ENCODE measurements around the gene TNFRSF21.

TNFRSF21 gene

DNA sequence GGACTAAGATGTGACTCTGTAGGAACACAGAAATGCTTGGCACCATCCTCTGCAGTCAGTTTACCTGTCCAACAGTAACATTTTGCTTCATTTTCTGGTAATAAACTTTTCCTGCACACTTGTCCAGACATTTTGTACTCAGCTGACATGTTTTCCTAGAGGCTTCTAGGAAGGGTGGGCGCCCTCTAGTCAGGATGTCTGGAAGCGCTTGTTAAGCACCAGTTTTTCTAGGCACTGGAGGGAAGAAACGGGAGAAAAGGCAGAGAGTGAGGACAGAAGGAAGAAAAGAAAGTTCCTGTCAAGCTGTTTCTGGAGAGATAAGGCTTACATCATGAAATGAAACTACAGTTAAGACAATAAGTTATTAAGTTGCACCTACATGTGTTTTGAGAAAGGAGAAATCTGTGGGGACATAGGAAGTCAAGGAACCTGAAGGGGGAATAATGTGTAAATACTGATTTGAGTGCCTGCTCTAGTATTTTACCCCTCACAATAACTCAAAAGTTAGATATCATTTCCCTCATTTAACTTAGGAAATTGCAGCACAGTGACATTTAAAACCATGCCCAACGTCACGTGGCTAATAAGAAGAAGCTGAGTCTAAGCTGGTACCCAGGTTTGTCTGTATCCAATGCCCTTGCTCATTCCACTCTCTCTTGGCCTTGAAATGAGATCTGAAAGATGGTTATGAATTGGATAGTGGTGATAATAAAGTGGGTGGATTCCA is 42.7 kb upstream of the TNFRSF21 start:
- DNase-seq (ENCODE audit: low spot score) = no peak
- in situ Hi-C loops (cut with MboI; ENCODE audit: low pct_unique_long_range_greater_than_20kb, low sequenced_read_pairs, unreplicated experiment) = no loop called here

DNA sequence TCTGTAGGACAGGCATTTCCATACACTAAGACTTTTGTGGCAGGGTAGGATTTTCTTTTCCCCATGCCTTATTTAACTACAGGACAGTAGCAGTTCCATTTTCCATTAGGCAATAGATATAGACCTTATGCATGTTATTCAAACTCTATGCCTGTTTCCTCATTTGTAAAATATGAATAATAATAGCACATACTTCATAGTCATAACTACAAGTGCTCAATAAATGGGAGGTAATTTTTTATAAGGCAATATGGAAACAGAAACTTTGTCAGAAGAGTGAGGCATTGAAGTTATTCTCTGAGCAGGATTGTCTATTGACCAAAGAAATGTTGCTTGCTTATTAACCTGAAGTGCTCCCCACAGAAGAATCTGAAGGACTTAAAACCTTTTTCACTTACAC is 41.9 kb upstream of the TNFRSF21 start:
- in situ Hi-C loops (cut with MboI; ENCODE audit: low pct_unique_long_range_greater_than_20kb, low sequenced_read_pairs, unreplicated experiment) = no loop called here
- DNase-seq (ENCODE audit: low spot score) = no peak
- TF ChIP-seq, protein P1, sequence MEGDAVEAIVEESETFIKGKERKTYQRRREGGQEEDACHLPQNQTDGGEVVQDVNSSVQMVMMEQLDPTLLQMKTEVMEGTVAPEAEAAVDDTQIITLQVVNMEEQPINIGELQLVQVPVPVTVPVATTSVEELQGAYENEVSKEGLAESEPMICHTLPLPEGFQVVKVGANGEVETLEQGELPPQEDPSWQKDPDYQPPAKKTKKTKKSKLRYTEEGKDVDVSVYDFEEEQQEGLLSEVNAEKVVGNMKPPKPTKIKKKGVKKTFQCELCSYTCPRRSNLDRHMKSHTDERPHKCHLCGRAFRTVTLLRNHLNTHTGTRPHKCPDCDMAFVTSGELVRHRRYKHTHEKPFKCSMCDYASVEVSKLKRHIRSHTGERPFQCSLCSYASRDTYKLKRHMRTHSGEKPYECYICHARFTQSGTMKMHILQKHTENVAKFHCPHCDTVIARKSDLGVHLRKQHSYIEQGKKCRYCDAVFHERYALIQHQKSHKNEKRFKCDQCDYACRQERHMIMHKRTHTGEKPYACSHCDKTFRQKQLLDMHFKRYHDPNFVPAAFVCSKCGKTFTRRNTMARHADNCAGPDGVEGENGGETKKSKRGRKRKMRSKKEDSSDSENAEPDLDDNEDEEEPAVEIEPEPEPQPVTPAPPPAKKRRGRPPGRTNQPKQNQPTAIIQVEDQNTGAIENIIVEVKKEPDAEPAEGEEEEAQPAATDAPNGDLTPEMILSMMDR (IDR thresholded peaks at IDR 0.05; ENCODE audit: extremely low read depth, insufficient read depth, missing control alignments) = no peak

More for the DNA sequence above, 42.7 kb upstream of the TNFRSF21 start:
- TF ChIP-seq, protein P1 (IDR thresholded peaks at IDR 0.05; ENCODE audit: extremely low read depth, insufficient read depth, missing control alignments) = no peak

DNA sequence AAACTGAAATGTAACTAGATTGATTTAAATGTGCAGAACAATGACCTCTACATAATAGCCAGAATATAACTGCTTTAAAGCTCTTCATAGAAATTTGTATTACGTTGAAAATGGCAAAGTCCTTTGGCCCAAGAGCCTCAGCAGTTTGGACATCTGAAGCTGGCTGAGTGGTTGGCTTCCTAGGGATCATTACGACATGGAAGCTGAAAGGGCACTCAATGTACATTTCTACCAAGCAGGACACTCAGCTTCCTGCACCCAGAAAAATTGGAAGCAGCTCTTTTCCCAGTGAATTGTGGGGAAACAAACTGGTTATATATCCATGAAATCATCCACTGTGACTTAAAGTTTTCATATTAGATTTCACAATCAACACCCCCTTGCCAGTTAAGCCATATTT is 40.2 kb upstream of the TNFRSF21 start:
- DNase-seq (ENCODE audit: low spot score) = no peak
- TF ChIP-seq, protein P1 (IDR thresholded peaks at IDR 0.05; ENCODE audit: extremely low read depth, insufficient read depth, missing control alignments) = no peak
- in situ Hi-C loops (cut with MboI; ENCODE audit: low pct_unique_long_range_greater_than_20kb, low sequenced_read_pairs, unreplicated experiment) = no loop called here

DNA sequence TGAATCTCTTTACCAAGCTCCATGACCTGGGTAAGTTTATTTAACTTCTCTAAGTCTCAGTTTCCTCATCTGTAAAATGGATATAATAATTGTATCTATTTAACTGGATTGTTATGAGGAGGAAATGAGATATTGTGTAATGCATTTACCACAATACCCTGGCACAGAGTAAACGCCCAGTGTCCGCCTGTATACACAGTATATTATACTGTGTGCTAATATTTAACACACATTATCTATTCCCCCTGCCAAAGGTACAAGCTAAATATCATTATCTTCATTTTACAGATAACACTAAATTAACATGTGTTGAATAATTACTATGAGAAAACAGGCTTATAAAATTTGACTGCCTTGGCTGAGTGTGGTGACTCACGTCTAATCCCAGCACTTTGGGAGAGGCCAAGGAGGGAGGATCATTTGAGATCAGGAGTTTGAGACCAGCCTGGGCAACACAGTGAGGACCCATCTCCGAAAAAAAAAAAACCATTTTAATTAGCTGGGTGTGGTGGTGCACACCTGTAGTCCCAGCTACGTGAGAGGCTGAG is 38.7 kb upstream of the TNFRSF21 start:
- TF ChIP-seq, protein P1 (IDR thresholded peaks at IDR 0.05; ENCODE audit: extremely low read depth, insufficient read depth, missing control alignments) = no peak

DNA sequence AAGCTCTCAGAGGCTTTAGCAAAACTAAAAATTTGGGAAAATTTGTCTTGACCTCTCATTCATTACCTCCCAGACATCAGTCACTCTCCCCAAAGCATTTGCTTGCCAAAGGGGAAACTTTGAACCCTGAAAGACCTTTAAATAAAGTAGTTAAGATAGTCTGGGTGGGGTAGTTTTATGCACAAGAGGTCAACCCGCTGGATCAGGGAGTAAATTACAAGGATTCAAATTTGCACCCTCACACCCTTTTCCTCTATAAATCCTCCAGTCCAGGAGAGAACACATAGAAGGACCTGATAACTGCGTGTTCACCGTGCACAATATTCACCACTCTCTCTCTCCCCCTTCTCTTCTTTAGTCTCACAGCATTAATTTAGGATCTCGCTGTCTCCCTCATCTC is 36.1 kb upstream of the TNFRSF21 start:
- in situ Hi-C loops (cut with MboI; ENCODE audit: low pct_unique_long_range_greater_than_20kb, low sequenced_read_pairs, unreplicated experiment) = no loop called here
- TF ChIP-seq, protein P1 (IDR thresholded peaks at IDR 0.05; ENCODE audit: extremely low read depth, insufficient read depth, missing control alignments) = no peak
- DNase-seq (ENCODE audit: low spot score) = no peak

More for the DNA sequence above, 38.7 kb upstream of the TNFRSF21 start:
- in situ Hi-C loops (cut with MboI; ENCODE audit: low pct_unique_long_range_greater_than_20kb, low sequenced_read_pairs, unreplicated experiment) = no loop called here
- DNase-seq (ENCODE audit: low spot score) = no peak

DNA sequence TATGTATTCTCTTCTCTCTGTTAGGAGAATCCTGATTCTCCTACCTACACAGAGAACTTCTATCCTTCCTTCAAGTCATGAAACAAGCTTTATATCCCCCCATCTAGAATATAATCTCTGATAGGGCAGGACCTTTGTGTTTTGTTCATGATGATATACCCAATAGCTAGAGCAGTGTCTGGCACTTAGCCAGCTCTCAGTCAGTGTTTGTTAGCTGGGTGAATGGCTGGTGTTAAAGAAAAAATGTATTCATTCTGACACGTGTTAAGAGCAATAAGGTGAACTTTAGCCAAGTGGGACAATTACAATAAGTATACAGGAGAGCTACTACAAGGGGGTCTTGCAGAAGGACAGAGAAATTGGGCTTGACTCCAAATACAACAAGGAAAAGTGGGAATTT is 34.3 kb upstream of the TNFRSF21 start:
- in situ Hi-C loops (cut with MboI; ENCODE audit: low pct_unique_long_range_greater_than_20kb, low sequenced_read_pairs, unreplicated experiment) = no loop called here
- no peak for DNase-seq (ENCODE audit: low spot score)
- TF ChIP-seq, protein P1 (IDR thresholded peaks at IDR 0.05; ENCODE audit: extremely low read depth, insufficient read depth, missing control alignments) = no peak

Measured in GM13977 (cell line).